GM13977 (cell line): Measurements from ENCODE around the gene RHOV.

ENCODE experiments used
- DNase-seq: peaks from one replicate; pipeline ENCODE4 v3.0.0; 2012; ENCODE audit warnings: low spot score
- CTCF ChIP-seq: IDR thresholded peaks from 2 replicates; pipeline ENCODE4 v1.5.1; 2012; ENCODE audit warnings: mild to moderate bottlenecking, control low read depth; ENCODE audit not compliant: insufficient read depth; ENCODE audit errors: extremely low read depth, missing control alignments
- in situ Hi-C: fragments of 300-500 bp; cut with MboI; formaldehyde crosslinking; loops from one replicate; pipeline ENCODE4 v1.12.0; 2022; ENCODE audit warnings: low sequenced_read_pairs, low pct_unique_long_range_greater_than_20kb, mixed read lengths, inconsistent platforms; ENCODE audit not compliant: unreplicated experiment

Gene RHOV

GRCh38 chr15:40902605-40903561, 28.8 kb upstream of the RHOV start:
- TF ChIP-seq CTCF: no peak
- in situ Hi-C loops: no loop called here
- DNase-seq: no peak

- TF ChIP-seq CTCF: no peak
- in situ Hi-C loops: no loop called here
- no peak for DNase-seq
Observed at GRCh38 chr15:40901053-40901443, 27.0 kb upstream of the RHOV start.

- TF ChIP-seq CTCF: no peak
Observed at GRCh38 chr15:40900256-40901052, 26.4 kb upstream of the RHOV start.

GRCh38 chr15:40899536-40900207, 25.6 kb upstream of the RHOV start:
- DNase-seq: no peak
- in situ Hi-C loops: no loop called here
- no peak for TF ChIP-seq CTCF

More at GRCh38 chr15:40900256-40901052, 26.4 kb upstream of the RHOV start:
- no peak for DNase-seq
- in situ Hi-C loops: no loop called here

- peak; percentile 73 for DNase-seq
- in situ Hi-C loops: loop anchor here (5.0 kb wide), 1 partner anchor 38 kb away; no protein-coding TSS in a partner anchor
- peak; percentile 46 for TF ChIP-seq CTCF
Observed at GRCh38 chr15:40894681-40895448, 20.8 kb upstream of the RHOV start.
